Measurements from ENCODE around the gene ADIPOR2.

DNA sequence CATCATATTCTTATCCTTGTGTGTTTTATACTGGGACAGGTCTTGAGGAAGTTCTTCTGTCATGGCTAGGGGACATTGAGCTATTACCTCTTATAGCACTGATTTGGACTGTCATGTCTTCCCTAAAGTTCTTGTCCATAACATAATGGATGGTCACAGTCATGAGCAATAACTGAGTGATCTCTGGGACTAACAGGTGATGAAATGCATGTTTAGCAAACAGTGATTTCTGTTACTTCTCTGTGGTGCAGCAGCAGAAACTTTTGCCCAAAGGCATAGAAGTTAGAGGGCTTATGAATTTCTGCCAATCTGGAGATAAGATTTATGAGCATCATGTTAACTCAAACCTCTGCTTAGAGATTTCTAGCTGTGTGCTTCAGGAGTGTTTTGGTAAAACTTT, 5.9 kb downstream of the ADIPOR2 start:
- TF ChIP-seq POLR2A (IDR thresholded peaks at IDR 0.05), result no peak
- TF ChIP-seq, protein P1, sequence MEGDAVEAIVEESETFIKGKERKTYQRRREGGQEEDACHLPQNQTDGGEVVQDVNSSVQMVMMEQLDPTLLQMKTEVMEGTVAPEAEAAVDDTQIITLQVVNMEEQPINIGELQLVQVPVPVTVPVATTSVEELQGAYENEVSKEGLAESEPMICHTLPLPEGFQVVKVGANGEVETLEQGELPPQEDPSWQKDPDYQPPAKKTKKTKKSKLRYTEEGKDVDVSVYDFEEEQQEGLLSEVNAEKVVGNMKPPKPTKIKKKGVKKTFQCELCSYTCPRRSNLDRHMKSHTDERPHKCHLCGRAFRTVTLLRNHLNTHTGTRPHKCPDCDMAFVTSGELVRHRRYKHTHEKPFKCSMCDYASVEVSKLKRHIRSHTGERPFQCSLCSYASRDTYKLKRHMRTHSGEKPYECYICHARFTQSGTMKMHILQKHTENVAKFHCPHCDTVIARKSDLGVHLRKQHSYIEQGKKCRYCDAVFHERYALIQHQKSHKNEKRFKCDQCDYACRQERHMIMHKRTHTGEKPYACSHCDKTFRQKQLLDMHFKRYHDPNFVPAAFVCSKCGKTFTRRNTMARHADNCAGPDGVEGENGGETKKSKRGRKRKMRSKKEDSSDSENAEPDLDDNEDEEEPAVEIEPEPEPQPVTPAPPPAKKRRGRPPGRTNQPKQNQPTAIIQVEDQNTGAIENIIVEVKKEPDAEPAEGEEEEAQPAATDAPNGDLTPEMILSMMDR (IDR thresholded peaks at IDR 0.05), result no peak

All from lower leg skin (tissue), 3 donors.